Mesothelial cell of epicardium (in vitro differentiated cells): ENCODE results near the gene SLC26A8. TPM values are rescaled to one million over a fixed set of nuclear protein-coding genes. Genes with fewer than 3 reads are reported as not detected.
"Not testable (repeated sequence)": the region's sequence is repeated elsewhere in the genome, so short reads cannot be mapped to it uniquely, and the experiment has no call there.

Experiments used
- DNase-seq, 2 experiments: peaks; one replicate each; pipeline ENCODE4 v3.0.0; 2021; ENCODE audit warnings: low spot score in 2 of 2; ENCODE audit not compliant: unreplicated experiment in 2 of 2
- H3K27ac Mint-ChIP-seq: 2 replicates; pipeline ENCODE4 v1.8.0; 2021; ENCODE audit warnings: mixed read lengths
- H3K27me3 Mint-ChIP-seq: 2 replicates; pipeline ENCODE4 v1.8.0; 2021; ENCODE audit warnings: low read depth, mixed read lengths
- H3K36me3 Mint-ChIP-seq: 2 replicates; pipeline ENCODE4 v1.8.0; 2021; ENCODE audit warnings: mixed read lengths
- H3K4me1 Mint-ChIP-seq: 2 replicates; pipeline ENCODE4 v1.8.0; 2021; ENCODE audit warnings: mixed read lengths
- H3K4me3 Mint-ChIP-seq: 2 replicates; pipeline ENCODE4 v1.8.0; 2021; ENCODE audit warnings: mild to moderate bottlenecking, moderate library complexity, mixed read lengths
- H3K9me3 Mint-ChIP-seq: 2 replicates; pipeline ENCODE4 v1.8.0; 2021; ENCODE audit warnings: mixed read lengths
- CTCF ChIP-seq: fragments of 200-600 bp; sonication (generic); IDR thresholded peaks from one replicate; pipeline ENCODE4 v1.5.0; 2021; ENCODE audit warnings: antibody characterized with exemption; ENCODE audit not compliant: unreplicated experiment
- total RNA-seq: library from RNA; stranded (reverse); gene quantifications from 3 replicates; pipeline ENCODE4 v1.2.1, GENCODE V29; 2021

Gene SLC26A8
- total RNA-seq, 1 donor from 2014 or later: 0.29 TPM

GRCh38 chr6:36000451-36000850, 24.0 kb downstream of the SLC26A8 start:
- H3K27me3 Mint-ChIP-seq: no peaks in the 10 kb centered on the region
- no peak overlapping the region for H3K4me3 Mint-ChIP-seq
- DNase-seq: no peak
- no peaks in the 10 kb centered on the region for H3K4me1 Mint-ChIP-seq
- H3K27ac Mint-ChIP-seq: no peak overlapping the region
- no peaks in the 10 kb centered on the region for H3K36me3 Mint-ChIP-seq
- TF ChIP-seq CTCF: no peak
- peaks cover 2% of the 10 kb centered on the region for H3K9me3 Mint-ChIP-seq

- Mint-ChIP-seq H3K4me1 (no peaks in the 10 kb centered on the region), H3K9me3 (peaks cover 5% of the 10 kb centered on the region), H3K36me3 (no peaks in the 10 kb centered on the region), H3K4me3 (no peak overlapping the region), H3K27me3 (no peaks in the 10 kb centered on the region), H3K27ac (no peak overlapping the region)
- no peak for TF ChIP-seq CTCF
- DNase-seq: no peak
These were observed 31.3 kb downstream of the SLC26A8 start for GRCh38 chr6:35993150-35993549.

GRCh38 chr6:35988047-35988446, 36.4 kb downstream of the SLC26A8 start:
- not testable (repeated sequence) for H3K27me3 Mint-ChIP-seq, DNase-seq, H3K4me1 Mint-ChIP-seq

DNA sequence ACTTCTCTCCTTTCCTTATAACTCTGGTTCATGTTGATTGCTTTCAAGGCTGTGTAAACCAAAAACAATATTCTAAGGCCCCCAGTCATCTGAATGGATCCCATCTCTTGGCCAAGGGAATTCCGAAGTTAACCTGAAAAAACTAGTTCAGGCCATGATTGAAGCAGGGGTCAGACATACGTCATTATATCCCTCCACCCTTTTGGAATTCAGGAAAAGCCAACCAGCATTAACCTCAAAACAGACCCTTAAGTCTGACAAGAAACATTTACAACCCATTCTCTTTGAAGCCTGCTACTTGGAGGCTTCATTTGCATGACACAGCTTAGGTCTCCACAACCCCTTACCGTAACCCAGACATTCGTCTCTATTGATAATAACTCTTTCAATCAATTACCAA, 39.7 kb downstream of the SLC26A8 start:
- Mint-ChIP-seq H3K9me3 (peaks cover 4% of the 10 kb centered on the region), H3K4me3 (no peak overlapping the region), H3K27me3 (no peaks in the 10 kb centered on the region), H3K27ac (no peak overlapping the region), H3K4me1 (no peaks in the 10 kb centered on the region), H3K36me3 (no peaks in the 10 kb centered on the region)
- TF ChIP-seq CTCF: no peak
- DNase-seq: no peak

More at GRCh38 chr6:35988047-35988446, 36.4 kb downstream of the SLC26A8 start:
- H3K27ac Mint-ChIP-seq, H3K9me3 Mint-ChIP-seq, H3K36me3 Mint-ChIP-seq, H3K4me3 Mint-ChIP-seq: not testable (repeated sequence)

DNA sequence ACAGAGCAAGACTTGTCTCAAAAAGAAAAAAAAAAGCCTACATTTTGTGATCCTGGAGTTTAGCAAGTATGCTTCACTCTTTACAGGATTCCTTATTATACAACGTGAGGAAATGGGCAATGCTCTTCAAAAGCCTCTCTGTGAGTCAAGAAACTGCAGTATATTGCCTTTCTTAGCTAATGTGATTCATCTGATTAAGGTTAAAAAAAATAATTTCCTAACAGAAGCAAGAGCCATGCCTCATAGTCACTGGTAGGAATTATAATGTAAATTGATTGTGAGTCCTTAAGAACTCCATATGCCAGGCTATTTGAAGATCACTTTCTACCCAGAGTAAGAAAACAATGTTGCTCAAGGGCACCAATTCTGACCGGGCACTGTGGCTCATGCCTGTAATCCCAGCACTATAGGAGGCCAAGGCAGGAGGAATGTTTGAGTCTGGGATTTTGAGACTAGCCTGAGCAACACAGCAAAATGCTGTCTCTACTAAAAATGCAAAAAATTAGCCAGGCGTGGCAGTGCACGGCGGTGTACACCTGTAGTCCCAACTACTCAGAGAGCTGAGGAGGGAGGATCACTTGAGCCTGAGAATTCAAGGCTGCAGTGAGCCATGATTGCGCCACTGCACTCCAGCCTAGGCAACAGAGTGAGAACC, 43.3 kb downstream of the SLC26A8 start:
- DNase-seq: no peak
- Mint-ChIP-seq H3K4me3 (no peak overlapping the region), H3K36me3 (no peaks in the 10 kb centered on the region), H3K4me1 (no peaks in the 10 kb centered on the region), H3K27ac (no peak overlapping the region), H3K9me3 (no peaks in the 10 kb centered on the region), H3K27me3 (no peaks in the 10 kb centered on the region)
- no peak for TF ChIP-seq CTCF

DNA sequence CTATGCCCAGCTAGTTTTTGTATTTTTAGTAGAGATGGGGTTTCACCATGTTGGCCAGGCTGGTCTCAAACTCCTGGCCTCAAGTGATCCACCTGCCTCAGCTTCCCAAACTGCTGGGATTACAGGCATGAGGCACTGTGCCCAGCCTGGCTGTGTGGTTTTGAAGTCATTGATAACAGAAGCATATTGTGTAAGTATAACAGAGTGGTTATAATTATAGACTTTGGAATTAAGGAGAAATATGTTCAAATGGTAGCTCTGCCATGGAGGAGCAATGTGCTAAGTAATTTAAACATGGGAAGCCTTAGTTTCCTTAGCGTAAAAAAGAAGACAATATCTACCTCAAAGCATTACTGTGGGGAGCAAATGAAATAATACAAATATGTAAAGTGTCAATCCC, 44.3 kb downstream of the SLC26A8 start:
- H3K9me3 Mint-ChIP-seq, H3K4me3 Mint-ChIP-seq, H3K27ac Mint-ChIP-seq, H3K4me1 Mint-ChIP-seq, H3K36me3 Mint-ChIP-seq, DNase-seq, H3K27me3 Mint-ChIP-seq: not testable (repeated sequence)

- no peak for DNase-seq
- Mint-ChIP-seq H3K27ac (no peak overlapping the region), H3K27me3 (no peaks in the 10 kb centered on the region), H3K4me1 (peaks cover 3% of the 10 kb centered on the region), H3K9me3 (no peaks in the 10 kb centered on the region), H3K4me3 (no peak overlapping the region), H3K36me3 (no peaks in the 10 kb centered on the region)
- no peak for TF ChIP-seq CTCF
These were observed 47.1 kb downstream of the SLC26A8 start for GRCh38 chr6:35977308-35977707.
